Osteocyte (in vitro differentiated cells): ENCODE results near the gene TFB2M. TPM values are rescaled to one million over a fixed set of nuclear protein-coding genes. Genes with fewer than 3 reads are reported as not detected.
"Not testable (repeated sequence)": the region's sequence is repeated elsewhere in the genome, so short reads cannot be mapped to it uniquely, and the experiment has no call there.

Experiments used
- DNase-seq: peaks from one replicate; pipeline ENCODE4 v3.0.0; 2021; ENCODE audit warnings: mixed read lengths; ENCODE audit not compliant: unreplicated experiment; ENCODE audit errors: extremely low spot score
- H3K27ac Mint-ChIP-seq: one replicate; pipeline ENCODE4 v1.8.0; 2021; ENCODE audit warnings: mild to moderate bottlenecking, mixed read lengths; ENCODE audit not compliant: unreplicated experiment
- H3K27me3 Mint-ChIP-seq: one replicate; pipeline ENCODE4 v1.8.0; 2021; ENCODE audit warnings: mixed read lengths; ENCODE audit not compliant: unreplicated experiment
- H3K36me3 Mint-ChIP-seq: one replicate; pipeline ENCODE4 v1.8.0; 2021; ENCODE audit warnings: mixed read lengths; ENCODE audit not compliant: unreplicated experiment
- H3K4me1 Mint-ChIP-seq: one replicate; pipeline ENCODE4 v1.8.0; 2021; ENCODE audit warnings: mixed read lengths; ENCODE audit not compliant: unreplicated experiment
- H3K4me3 Mint-ChIP-seq: one replicate; pipeline ENCODE4 v1.8.0; 2021; ENCODE audit warnings: mild to moderate bottlenecking, moderate library complexity, mixed read lengths; ENCODE audit not compliant: unreplicated experiment
- H3K9me3 Mint-ChIP-seq: one replicate; pipeline ENCODE4 v1.8.0; 2021; ENCODE audit warnings: mixed read lengths; ENCODE audit not compliant: unreplicated experiment
- total RNA-seq: library from RNA; stranded (reverse); gene quantifications from 2 replicates; pipeline ENCODE4 v1.2.1, GENCODE V29; 2021
- TF ChIP-seq, protein P1 (sequence below): fragments of 200-600 bp; sonication (generic); IDR thresholded peaks from 2 replicates; pipeline ENCODE4 v1.5.0; 2021; ENCODE audit warnings: antibody characterized with exemption, mild to moderate bottlenecking, moderate library complexity

The TFB2M gene
- total RNA-seq, 1 donor from 2014 or later, result 12.5 TPM

DNA sequence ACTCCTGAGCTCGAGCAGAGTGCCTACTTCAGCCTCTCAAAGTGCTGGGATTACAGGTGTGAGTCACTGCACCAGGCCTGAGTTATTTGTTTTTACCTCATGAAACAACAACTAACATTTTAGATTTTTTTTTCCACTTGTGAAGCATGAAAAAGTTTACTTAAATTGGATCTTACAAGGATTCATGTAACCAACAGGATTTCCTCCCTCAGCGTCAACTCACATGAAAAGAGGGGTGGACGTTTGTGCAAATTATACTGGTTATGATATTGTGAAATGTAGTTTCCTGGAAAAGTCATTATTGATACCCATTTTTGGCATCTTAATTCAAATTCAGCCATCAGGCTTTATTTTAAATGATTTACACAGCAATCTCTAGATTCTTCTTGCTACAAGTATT is 6.7 kb upstream of the TFB2M start:
- Mint-ChIP-seq H3K27ac (peak overlapping the region; percentile 72), H3K36me3 (peaks cover 2% of the 10 kb centered on the region), H3K9me3 (no peaks in the 10 kb centered on the region), H3K4me1 (peaks cover 38% of the 10 kb centered on the region), H3K27me3 (no peaks in the 10 kb centered on the region), H3K4me3 (no peak overlapping the region)
- no peak for DNase-seq
- TF ChIP-seq, protein P1, sequence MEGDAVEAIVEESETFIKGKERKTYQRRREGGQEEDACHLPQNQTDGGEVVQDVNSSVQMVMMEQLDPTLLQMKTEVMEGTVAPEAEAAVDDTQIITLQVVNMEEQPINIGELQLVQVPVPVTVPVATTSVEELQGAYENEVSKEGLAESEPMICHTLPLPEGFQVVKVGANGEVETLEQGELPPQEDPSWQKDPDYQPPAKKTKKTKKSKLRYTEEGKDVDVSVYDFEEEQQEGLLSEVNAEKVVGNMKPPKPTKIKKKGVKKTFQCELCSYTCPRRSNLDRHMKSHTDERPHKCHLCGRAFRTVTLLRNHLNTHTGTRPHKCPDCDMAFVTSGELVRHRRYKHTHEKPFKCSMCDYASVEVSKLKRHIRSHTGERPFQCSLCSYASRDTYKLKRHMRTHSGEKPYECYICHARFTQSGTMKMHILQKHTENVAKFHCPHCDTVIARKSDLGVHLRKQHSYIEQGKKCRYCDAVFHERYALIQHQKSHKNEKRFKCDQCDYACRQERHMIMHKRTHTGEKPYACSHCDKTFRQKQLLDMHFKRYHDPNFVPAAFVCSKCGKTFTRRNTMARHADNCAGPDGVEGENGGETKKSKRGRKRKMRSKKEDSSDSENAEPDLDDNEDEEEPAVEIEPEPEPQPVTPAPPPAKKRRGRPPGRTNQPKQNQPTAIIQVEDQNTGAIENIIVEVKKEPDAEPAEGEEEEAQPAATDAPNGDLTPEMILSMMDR, result no peak

DNA sequence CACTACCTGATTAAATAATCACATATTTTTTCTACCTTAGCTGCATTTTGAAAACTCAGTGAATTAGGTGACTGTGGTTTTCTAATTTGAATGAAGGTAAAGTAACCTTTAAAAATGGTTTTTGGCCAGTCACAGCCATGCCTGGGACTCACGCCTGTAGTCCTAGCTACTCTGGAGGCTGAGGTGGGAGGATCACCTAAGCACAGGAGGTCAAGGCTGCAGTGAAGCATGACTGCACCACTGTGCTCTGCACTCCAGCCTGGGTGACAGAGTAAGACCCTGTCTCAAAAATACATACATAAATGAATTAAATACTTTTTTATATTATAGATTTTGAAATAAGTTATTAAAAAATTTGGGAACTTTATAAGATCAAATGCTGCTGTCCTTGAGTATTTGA is 5.9 kb upstream of the TFB2M start:
- Mint-ChIP-seq H3K36me3 (peaks cover 2% of the 10 kb centered on the region), H3K4me1 (peaks cover 34% of the 10 kb centered on the region), H3K27ac (no peak overlapping the region), H3K27me3 (no peaks in the 10 kb centered on the region), H3K9me3 (no peaks in the 10 kb centered on the region), H3K4me3 (no peak overlapping the region)
- no peak for DNase-seq
- TF ChIP-seq, protein P1, result no peak

DNA sequence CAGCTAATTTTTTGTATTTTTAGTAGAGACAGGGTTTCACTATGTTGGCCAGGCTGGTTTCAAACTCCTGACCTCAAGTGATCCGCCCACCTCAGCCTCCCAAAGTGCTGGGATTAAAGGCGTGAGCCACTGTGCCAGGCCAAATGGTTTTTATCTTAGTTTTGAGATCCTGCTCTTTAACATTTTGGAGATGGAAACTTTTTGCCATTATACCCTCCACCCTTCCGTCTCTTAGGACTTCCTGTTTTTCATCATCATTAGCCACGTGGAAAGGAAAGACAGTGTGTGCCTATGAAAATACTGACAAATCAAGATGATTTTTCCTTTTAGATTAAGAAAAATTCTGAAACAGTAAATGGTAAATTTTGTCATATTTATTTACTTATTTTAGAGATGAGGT is 5.2 kb upstream of the TFB2M start:
- H3K27me3 Mint-ChIP-seq, H3K36me3 Mint-ChIP-seq, H3K27ac Mint-ChIP-seq, H3K9me3 Mint-ChIP-seq, H3K4me3 Mint-ChIP-seq, DNase-seq: not testable (repeated sequence)
- peaks cover 34% of the 10 kb centered on the region for H3K4me1 Mint-ChIP-seq

DNA sequence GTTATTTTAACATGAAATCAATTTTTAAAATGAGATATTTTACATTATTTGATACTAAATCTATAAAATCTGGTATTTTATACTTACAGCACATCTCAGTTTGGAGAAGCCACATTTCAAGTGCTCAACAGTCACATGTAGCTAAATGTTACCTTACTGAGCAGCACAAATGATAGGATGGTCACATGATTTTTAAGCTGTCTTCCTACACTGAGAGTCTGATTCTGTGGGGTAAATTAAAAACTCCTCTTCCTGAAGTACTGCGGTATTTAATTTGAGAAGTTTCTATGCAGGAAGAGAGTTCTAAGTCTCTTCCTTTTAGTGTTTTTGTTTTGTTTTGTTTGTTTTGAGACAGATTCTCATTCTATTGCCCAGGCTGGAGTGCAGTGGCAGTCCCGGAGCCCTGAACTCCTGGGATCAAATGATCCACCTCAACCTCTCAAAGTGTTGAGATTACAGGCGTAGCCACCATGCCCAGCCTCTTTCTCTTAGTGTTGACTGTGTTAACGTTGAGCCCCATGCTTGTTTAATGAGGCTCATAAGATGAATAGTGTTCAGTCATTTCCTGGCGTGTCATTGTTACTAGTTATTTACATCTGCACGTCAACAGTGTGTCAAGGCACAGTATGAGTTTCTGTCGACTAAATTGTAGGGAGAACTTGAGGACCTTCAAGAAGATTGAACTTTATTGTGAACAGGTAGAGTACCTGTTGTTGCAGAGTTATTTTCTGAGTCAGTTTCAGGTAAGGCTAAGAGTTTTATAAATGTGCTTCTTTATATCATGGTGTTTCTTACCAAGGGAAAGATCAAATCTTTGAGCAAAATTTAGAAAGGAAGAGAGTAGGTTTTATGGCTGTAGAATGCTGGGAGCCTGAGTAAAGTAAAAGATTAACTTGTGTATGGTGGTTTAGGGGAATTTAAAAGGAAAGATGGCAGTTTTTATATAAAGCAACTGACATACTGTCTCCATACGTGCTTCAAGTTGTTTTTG is 3.5 kb upstream of the TFB2M start:
- no peaks in the 10 kb centered on the region for H3K36me3 Mint-ChIP-seq
- no peaks in the 10 kb centered on the region for H3K9me3 Mint-ChIP-seq
- DNase-seq, result no peak
- TF ChIP-seq, protein P1, result no peak
- no peaks in the 10 kb centered on the region for H3K27me3 Mint-ChIP-seq
- H3K27ac Mint-ChIP-seq, result peak overlapping the region; percentile 71
- H3K4me1 Mint-ChIP-seq, result peaks cover 49% of the 10 kb centered on the region
- no peak overlapping the region for H3K4me3 Mint-ChIP-seq

DNA sequence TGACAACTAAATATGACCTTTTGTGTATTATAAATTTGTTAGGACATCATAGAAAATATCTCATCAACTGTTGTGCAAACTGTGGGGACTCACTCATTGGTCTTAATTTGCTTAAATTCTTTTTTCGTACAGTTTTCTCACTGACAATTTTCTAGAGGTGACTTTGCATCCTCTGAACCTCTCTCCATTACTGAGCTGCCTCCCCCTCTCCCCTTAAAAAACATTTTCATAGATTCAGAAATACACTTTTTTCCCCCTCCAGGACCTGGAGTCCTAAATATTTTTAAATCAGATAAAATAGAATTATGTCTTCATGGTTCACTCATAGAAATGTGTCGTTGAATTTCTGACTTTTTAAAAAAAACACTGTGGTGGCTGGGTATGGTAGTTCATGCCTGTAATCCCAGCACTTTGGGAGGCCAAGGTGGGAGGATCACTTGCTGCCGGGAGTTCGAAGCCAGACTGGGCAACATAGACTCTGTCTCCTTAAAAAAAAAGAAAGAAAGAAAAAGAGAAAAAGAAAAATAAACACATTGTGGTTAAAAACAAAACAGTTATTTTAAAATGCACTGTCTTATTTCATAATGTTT is 1.7 kb upstream of the TFB2M start:
- H3K27me3 Mint-ChIP-seq, result no peaks in the 10 kb centered on the region
- no peak for DNase-seq
- peaks cover 2% of the 10 kb centered on the region for H3K36me3 Mint-ChIP-seq
- peak overlapping the region; percentile 96 for H3K27ac Mint-ChIP-seq
- H3K9me3 Mint-ChIP-seq, result no peaks in the 10 kb centered on the region
- TF ChIP-seq, protein P1, result no peak
- H3K4me1 Mint-ChIP-seq, result peaks cover 46% of the 10 kb centered on the region
- H3K4me3 Mint-ChIP-seq, result peak overlapping the region; percentile 97
